Smooth muscle cell (in vitro differentiated cells): ENCODE data around the gene TBC1D22A. TPM values are rescaled to one million over a fixed set of nuclear protein-coding genes. Genes with fewer than 3 reads are reported as not detected.

Experiments
- DNase-seq: peaks from one replicate; lab custom pipeline; 2025; ENCODE audit not compliant: unreplicated experiment; lab: John Stamatoyannopoulos, UW
- H2AFZ ChIP-seq: fragments of 200-600 bp; sonication (generic); 2 replicates; pipeline ENCODE4 v1.6.0; 2016; ENCODE audit warnings: antibody characterized with exemption, low read depth, mild to moderate bottlenecking
- H3F3A ChIP-seq: fragments of 200-600 bp; sonication (generic); 2 replicates; pipeline ENCODE4 v1.6.0; 2017; ENCODE audit warnings: antibody characterized with exemption, low read depth
- H3K27ac ChIP-seq: fragments of 200-600 bp; sonication (generic); 2 replicates; pipeline ENCODE4 v1.5.1; 2016; ENCODE audit warnings: low read depth, mild to moderate bottlenecking
- H3K27me3 ChIP-seq: fragments of 200-600 bp; sonication (generic); 2 replicates; pipeline ENCODE4 v1.6.1; 2016; ENCODE audit warnings: low read depth, mild to moderate bottlenecking
- H3K36me3 ChIP-seq: fragments of 200-600 bp; sonication (generic); 2 replicates; pipeline ENCODE4 v1.5.1; 2016; ENCODE audit warnings: low read depth
- H3K4me1 ChIP-seq: fragments of 200-600 bp; sonication (generic); 2 replicates; pipeline ENCODE4 v1.5.1; 2016; ENCODE audit warnings: low read depth
- H3K4me2 ChIP-seq: fragments of 200-600 bp; sonication (generic); 2 replicates; pipeline ENCODE4 v1.6.0; 2016; ENCODE audit warnings: mild to moderate bottlenecking
- H3K4me3 ChIP-seq: fragments of 200-600 bp; sonication (generic); 2 replicates; pipeline ENCODE4 v1.5.1; 2016; ENCODE audit warnings: mild to moderate bottlenecking
- H3K79me2 ChIP-seq: fragments of 200-600 bp; sonication (generic); 2 replicates; pipeline ENCODE4 v1.6.0; 2016; ENCODE audit warnings: low read depth, mild to moderate bottlenecking
- H3K9ac ChIP-seq: fragments of 200-600 bp; sonication (generic); 2 replicates; pipeline ENCODE4 v1.6.0; 2016; ENCODE audit warnings: low read depth
- H3K9me3 ChIP-seq: fragments of 200-600 bp; sonication (generic); replicated peaks from 2 replicates; pipeline ENCODE4 v1.5.1; 2016; ENCODE audit warnings: low read depth
- H4K20me1 ChIP-seq: fragments of 200-600 bp; sonication (generic); 2 replicates; pipeline ENCODE4 v1.6.0; 2016; ENCODE audit warnings: low read depth
- WGBS: methylation state at CpG from one replicate; pipeline ENCODE4 v1.1.7; 2016; ENCODE audit warnings: low lambda C conversion rate; 5-methylcytosine and 5-hydroxymethylcytosine counted together
- polyA plus RNA-seq: library from polyadenylated mRNA; unstranded; fragments of >200 nt; fragmentation: Nextera tagmentation; extraction: Ambion mirVana; gene quantifications from 2 replicates; pipeline ENCODE4 v1.2.1, GENCODE V29; 2016
- total RNA-seq: library from RNA; depleted of rRNA; stranded (reverse); fragments of >200 nt; gene quantifications from 2 replicates; pipeline ENCODE4 v1.2.3, GENCODE V29; 2014
- TF ChIP-seq, protein P1 (sequence below): fragments of 200-600 bp; sonication (generic); IDR thresholded peaks from 2 replicates; pipeline ENCODE4 v1.5.1; 2017; ENCODE audit warnings: borderline replicate concordance, mild to moderate bottlenecking, antibody characterized with exemption; ENCODE audit not compliant: insufficient read depth, poor library complexity, severe bottlenecking

TBC1D22A gene
- total and polyA plus RNA-seq, 2 experiments from 2014 or later, result 12.5 to 14.4 TPM

DNA sequence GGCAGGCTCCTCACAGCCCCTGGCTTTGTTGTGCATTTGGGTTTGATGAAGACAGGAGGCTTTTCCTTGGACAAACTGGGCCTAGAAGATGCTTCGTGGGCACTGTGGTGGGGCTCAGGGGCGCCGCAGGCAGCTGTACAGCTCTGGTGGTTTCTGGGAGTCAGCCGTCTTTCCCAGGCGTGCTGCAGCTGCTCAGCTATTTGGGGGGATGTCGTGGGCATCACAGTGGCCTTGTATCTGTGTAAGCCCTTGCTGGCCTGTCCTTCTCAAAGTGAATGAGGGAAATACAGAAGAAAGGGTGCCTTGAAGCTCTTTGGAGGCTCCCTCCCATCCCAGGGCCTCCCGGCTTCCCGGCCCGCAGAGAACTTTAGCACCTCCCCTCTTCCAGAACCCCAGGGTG is 89.5 kb downstream of the TBC1D22A start:
- H3K79me2 ChIP-seq, result no peaks in the 10 kb centered on the region
- TF ChIP-seq, protein P1, sequence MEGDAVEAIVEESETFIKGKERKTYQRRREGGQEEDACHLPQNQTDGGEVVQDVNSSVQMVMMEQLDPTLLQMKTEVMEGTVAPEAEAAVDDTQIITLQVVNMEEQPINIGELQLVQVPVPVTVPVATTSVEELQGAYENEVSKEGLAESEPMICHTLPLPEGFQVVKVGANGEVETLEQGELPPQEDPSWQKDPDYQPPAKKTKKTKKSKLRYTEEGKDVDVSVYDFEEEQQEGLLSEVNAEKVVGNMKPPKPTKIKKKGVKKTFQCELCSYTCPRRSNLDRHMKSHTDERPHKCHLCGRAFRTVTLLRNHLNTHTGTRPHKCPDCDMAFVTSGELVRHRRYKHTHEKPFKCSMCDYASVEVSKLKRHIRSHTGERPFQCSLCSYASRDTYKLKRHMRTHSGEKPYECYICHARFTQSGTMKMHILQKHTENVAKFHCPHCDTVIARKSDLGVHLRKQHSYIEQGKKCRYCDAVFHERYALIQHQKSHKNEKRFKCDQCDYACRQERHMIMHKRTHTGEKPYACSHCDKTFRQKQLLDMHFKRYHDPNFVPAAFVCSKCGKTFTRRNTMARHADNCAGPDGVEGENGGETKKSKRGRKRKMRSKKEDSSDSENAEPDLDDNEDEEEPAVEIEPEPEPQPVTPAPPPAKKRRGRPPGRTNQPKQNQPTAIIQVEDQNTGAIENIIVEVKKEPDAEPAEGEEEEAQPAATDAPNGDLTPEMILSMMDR, result no peak
- no peak overlapping the region for H3K4me2 ChIP-seq
- H3F3A ChIP-seq, result no peaks in the 10 kb centered on the region
- no peaks in the 10 kb centered on the region for H3K27me3 ChIP-seq
- 92% methylated on average over 9 of the region's 9 CpGs for WGBS
- no peak overlapping the region for H3K27ac ChIP-seq
- no peak overlapping the region for H3K4me3 ChIP-seq
- peaks cover 38% of the 10 kb centered on the region for H4K20me1 ChIP-seq
- H3K36me3 ChIP-seq, result peaks cover 4% of the 10 kb centered on the region
- H3K4me1 ChIP-seq, result no peaks in the 10 kb centered on the region
- H3K9ac ChIP-seq, result no peak overlapping the region
- no peak for DNase-seq
- no peak overlapping the region for H2AFZ ChIP-seq
- no peaks in the 10 kb centered on the region for H3K9me3 ChIP-seq

DNA sequence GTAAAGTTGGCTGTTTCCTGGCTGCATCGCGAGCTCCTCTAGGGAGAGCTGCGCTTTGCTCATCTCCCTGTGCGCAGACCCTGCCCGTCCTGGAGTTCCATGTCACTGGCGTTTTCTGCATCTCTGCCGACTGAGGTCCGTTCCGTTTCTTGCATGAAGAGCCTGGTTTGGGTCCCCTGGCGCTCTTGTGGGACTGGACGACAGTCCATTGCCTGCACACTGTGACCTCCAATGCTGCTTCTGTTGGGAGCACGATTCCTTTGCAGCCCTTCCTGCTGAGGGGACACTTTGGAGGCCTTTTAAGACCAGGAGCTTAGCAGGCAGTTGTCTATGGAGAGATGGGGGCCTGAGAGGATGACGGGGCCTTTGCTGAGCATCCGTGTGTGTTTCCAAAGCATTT is 90.3 kb downstream of the TBC1D22A start:
- Histone ChIP-seq H3K4me2 (no peak overlapping the region), H3K9ac (no peak overlapping the region), H4K20me1 (peaks cover 33% of the 10 kb centered on the region), H3K79me2 (no peaks in the 10 kb centered on the region), H3K9me3 (no peaks in the 10 kb centered on the region), H3K27ac (no peak overlapping the region), H3F3A (no peaks in the 10 kb centered on the region), H3K36me3 (peaks cover 4% of the 10 kb centered on the region), H2AFZ (no peak overlapping the region), H3K27me3 (no peaks in the 10 kb centered on the region), H3K4me1 (no peaks in the 10 kb centered on the region), H3K4me3 (no peak overlapping the region)
- TF ChIP-seq, protein P1, result no peak
- WGBS, result 98% methylated on average over 14 of the region's 14 CpGs
- no peak for DNase-seq

DNA sequence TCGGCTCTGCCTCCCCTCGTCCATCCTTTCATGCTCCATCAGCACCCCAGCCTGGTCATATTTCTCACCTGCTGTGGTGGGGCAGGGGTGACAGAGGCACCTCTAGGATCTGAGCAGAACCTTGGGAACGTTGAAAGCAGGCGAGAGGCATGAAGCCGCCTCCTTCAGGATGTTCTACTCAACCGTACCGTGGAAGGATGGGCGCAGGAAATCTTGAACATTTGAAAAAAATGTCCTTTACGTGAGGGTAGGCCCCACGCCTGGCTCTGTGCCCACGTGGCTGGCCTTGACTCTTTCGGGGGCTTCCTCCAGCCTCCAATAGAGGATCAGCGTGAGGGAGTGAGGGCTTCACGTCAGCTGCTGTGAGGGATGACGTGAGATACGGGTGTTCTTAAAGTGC is 90.7 kb downstream of the TBC1D22A start:
- Histone ChIP-seq H3K9ac (no peak overlapping the region), H2AFZ (no peak overlapping the region), H3K4me3 (no peak overlapping the region), H3F3A (no peaks in the 10 kb centered on the region), H3K27ac (no peak overlapping the region), H3K4me2 (no peak overlapping the region), H3K36me3 (peaks cover 4% of the 10 kb centered on the region), H3K4me1 (no peaks in the 10 kb centered on the region), H3K9me3 (no peaks in the 10 kb centered on the region), H3K79me2 (no peaks in the 10 kb centered on the region), H3K27me3 (no peaks in the 10 kb centered on the region), H4K20me1 (peaks cover 31% of the 10 kb centered on the region)
- TF ChIP-seq, protein P1, result no peak
- no peak for DNase-seq
- WGBS, result 95% methylated on average over 16 of the region's 16 CpGs

DNA sequence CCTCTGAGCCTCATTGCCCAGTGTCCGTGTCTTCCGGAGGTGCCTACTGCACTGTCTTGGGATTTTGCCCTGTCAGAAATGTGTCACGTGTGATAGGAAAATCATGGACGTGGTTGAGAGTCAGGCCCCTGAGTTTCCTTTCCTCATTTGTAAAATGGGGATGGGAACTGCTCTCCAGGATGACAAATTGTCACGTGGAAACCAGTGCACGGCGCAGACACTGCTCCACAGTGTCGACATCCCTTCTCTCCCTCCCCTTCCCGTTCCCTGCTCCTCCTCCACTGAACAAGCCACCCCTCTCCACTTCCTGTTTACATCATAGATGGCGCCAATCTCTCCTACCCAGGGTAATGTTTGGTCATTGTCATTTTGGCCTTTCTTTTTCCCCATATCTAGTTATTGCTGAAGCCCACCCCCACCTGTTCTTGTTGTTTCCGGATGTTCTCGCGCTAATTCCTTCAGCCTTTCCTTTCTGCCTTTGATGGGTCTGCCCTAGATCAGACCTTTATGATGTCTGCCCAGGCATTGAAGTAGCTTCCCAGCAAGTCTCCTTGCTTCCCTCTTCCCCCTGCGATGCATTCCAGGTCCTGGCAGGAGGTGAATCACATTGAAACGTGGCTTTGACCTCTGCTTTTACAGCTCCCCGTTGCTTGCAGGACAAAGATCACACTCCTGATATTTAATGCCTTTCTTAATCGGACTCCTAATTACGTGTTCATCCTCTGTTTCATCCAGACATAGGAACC is 91.8 kb downstream of the TBC1D22A start:
- Histone ChIP-seq H3F3A (no peaks in the 10 kb centered on the region), H3K4me2 (no peak overlapping the region), H3K27me3 (no peaks in the 10 kb centered on the region), H3K9me3 (no peaks in the 10 kb centered on the region), H3K27ac (no peak overlapping the region), H3K79me2 (no peaks in the 10 kb centered on the region), H4K20me1 (peaks cover 20% of the 10 kb centered on the region), H3K9ac (no peak overlapping the region), H2AFZ (no peak overlapping the region), H3K36me3 (peaks cover 4% of the 10 kb centered on the region), H3K4me1 (no peaks in the 10 kb centered on the region), H3K4me3 (no peak overlapping the region)
- DNase-seq, result no peak
- TF ChIP-seq, protein P1, result no peak
- WGBS, result 83% methylated on average over 18 of the region's 18 CpGs
